ENCODE measurements around the gene DCHS2.
A peak's percentile ranks its signal among the peaks of the same experiment; 100 is the strongest.
"Not testable (repeated sequence)": the region's sequence is repeated elsewhere in the genome, so short reads cannot be mapped to it uniquely, and the experiment has no call there.

DCHS2 gene

DNA sequence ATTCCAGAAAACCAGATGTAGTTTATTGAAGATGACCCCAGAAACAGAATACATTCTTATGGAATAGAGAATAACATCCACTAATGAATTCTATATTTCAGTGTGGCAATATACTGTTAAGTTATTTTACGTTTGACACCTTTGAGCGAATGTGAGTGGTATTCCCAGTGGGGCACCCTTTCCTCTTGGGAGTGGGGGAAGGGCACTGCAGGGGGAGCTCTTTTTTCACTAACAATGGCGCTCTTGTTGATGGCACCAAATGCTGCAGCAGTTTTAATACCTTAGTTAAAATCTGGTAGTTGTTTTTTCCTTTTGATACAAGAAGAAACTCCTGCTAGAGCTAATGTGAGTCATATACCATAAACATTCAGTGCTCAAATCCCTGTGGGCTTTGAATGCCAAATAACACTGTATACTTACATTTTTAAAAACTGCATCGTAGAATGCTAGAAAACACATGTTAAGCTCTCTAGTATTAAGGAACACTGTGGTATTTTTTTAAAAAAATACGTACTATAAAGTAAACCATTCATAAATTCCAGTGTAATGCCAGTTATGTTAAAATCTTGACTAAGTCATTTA, 178.5 kb downstream of the DCHS2 start:
- no peak for FAIRE-seq

DNA sequence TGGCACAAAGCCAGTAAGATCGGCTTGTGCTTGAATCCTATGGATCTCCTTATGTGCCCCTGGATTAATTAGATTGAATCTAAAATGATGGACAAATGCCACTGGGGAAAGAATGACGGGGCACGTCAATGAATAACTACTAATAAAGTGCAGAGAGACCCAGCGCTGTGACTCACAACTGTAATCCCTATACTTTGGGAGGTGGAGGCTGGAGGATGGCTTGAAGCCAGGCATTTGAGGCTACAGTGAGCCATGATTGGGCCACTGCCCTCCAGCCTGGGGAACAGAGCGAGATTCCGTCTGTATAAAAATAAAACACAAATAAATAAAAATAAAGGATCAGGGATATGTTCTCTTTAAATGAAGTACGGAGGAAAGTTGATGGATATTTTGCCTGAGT, 179.4 kb downstream of the DCHS2 start:
- no peak for FAIRE-seq

- FAIRE-seq: no peak
These were observed 181.0 kb downstream of the DCHS2 start for GRCh38 chr4:154310578-154310977.

DNA sequence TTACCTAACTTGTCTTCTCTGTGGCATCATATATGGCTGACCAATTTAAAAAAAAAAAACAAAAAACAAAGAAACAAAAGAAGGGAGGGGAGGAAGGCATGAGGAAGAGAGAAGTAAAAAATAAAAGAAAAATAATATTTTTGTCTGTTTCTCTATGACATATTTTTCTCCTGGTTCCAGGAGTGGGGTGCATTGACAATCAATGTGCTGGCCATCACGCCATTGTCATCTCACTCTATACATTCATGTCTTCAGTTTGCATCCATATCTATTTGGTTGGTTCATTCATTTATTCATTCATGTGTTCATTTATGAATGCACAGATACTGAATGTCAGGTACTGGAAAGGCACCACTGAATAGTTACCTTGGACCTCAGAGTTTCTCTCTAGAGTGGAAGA, 183.4 kb downstream of the DCHS2 start:
- no peak for FAIRE-seq

DNA sequence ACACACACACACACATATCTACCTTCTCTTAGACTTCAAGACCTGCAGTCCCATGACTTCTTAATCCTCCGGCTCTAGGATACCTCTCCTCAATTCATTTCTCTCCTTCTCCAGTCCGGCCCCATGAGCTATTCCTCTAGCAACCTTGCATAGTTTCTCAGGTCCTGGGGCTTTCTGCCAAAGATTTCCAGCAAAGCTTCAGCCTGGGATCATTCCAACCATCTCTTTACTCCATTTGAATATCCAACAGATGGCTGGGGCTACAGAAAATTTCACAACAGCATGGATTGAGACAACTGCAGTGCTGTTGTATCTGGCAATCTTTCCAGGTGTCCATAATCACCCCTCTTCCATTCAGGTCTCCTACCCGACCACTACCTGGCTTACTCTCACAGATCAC, 184.1 kb downstream of the DCHS2 start:
- FAIRE-seq: no peak

DNA sequence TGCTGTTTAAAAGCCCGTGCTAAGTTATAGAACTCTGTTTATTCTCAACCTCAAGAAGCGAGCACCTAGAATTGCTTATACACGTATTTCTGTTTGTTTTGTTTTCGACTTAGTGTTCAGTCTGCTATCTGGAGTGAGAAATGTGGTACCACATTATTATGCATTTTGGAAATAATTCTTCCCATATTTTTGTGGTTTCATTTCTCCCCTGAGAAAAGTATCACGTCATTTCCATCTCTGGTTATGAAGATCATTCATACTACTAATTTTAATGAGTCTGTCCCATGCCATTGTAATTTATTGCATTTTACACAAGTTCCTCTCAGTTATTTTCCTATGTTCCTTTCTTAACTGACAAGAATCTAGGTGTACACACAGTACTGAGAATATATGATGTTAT, 186.0 kb downstream of the DCHS2 start:
- FAIRE-seq: no peak

DNA sequence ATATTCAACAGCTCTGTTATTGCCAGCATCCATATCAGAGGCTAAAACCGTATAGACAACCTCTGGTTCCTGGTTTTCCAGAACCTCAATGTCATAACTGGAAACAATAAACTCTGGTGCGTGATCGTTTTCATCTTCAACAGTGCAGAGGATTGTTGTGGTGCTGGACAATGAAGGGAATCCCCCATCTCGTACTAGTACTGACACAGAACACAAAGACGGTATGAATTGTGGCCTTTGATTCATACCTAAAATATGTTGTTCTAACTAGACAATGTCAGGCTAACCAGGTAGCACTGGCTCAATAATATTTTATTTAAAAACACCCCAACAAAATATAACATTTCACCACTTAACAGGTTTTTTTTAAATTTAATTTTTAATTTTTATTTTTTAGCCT, 186.9 kb downstream of the DCHS2 start:
- FAIRE-seq: no peak

- no peak for FAIRE-seq
These were observed 196.8 kb downstream of the DCHS2 start for GRCh38 chr4:154294652-154295350.

DNA sequence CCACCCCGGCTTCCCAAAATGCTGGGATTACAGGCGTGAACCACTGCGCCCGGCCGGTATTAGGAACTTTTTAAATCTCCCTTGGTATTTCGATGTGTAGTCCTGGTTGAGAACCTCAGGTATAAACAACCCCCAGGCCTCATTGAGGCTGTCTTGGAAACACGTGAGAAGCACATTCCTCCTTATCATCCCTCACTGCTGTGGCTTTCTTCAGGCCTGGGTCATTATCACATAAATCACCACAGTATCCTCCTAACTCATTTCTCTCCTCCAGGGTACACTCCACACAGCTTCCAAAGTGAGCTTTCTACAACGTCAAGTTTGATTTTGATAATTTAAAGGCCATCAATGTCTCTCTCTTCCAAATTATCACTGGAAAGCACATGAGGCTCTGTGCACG, 198.2 kb downstream of the DCHS2 start:
- FAIRE-seq: no peak

GRCh38 chr4:154292589-154292988, 199.0 kb downstream of the DCHS2 start:
- no peak for FAIRE-seq

GRCh38 chr4:154277172-154277571, 214.4 kb downstream of the DCHS2 start:
- FAIRE-seq: no peak

DNA sequence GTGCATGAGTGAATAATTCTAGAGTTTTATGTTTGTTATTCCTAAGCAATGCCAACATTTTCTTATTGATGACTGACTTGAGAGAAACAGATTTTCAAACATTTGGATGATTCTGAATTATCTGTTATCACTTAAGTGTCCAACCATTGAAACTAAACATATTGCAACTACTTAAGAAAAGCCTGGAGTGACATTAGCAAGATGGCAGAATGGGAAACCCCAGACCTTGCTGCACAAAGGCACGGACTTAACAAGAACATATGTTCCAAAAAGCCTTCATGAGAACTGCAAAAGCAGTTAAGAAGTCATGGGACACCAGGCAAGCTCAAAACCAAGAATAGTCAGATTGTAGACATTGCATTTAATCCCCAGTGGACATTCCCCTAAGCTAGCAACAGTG, 215.1 kb downstream of the DCHS2 start:
- no peak for FAIRE-seq

DNA sequence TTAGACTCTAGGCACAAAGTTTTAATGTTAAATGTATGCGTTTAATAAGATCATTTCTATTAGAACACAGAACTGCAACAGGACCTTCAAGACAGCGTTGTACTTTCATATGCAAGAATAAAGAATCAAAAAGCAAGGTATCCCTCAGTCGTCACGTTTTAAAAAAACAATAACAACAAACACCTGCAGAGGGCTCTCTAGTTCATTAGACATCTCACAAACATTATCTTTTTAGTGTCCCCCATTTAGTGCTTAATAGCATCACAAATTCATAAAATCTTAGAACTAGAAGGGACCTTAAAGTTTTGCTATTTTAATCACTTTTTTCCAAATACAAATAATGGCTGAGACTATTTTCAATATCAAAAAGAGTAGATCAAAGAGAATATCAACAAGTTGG, 236.6 kb downstream of the DCHS2 start:
- FAIRE-seq: no peak

GRCh38 chr4:154234576-154234975, 257.0 kb downstream of the DCHS2 start:
- FAIRE-seq: no peak

- no peak for FAIRE-seq
These were observed 259.7 kb downstream of the DCHS2 start for GRCh38 chr4:154231806-154232478.

GRCh38 chr4:154230723-154231122, 260.9 kb downstream of the DCHS2 start:
- no peak for FAIRE-seq

DNA sequence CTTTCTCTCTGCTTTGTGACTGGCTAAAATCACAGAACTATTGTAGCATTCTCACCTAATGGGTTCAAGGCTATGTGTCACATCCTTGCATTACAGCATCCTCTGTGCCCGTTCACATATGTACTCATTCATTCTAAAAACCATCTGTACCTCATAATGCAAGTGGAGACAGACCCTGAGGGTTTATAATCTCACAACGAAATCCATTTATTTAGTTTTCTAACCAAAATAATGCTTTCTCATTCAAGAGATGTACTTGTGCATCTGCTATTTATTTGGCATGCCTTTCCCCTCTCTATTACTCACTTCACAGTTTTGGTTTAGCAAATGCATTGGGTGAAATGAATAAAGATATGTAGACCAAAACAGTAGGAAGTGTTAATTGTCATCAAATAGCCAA, 261.5 kb downstream of the DCHS2 start:
- no peak for FAIRE-seq

DNA sequence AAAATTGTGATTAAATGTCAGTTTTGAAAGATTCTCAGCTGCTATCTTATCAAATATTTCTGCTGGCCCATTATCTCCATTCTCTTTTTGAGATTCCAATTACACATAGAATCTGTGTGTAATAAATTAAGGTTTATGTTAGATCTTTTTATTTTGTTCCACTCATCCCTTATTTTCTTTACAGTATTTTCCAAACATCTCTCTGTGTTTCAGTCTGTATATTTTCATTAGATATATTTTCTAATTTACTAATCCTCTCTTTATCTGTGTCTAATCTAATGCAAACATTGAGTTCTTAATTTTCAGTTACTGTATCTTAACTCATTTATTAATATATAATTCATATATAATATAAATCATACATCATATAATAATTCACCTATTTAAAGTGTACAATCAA, 268.7 kb downstream of the DCHS2 start:
- no peak for FAIRE-seq

- no peak for FAIRE-seq
These were observed 273.5 kb downstream of the DCHS2 start for GRCh38 chr4:154218051-154218450.

- FAIRE-seq: not testable (repeated sequence)
These were observed 274.2 kb downstream of the DCHS2 start for GRCh38 chr4:154217384-154217783.

DNA sequence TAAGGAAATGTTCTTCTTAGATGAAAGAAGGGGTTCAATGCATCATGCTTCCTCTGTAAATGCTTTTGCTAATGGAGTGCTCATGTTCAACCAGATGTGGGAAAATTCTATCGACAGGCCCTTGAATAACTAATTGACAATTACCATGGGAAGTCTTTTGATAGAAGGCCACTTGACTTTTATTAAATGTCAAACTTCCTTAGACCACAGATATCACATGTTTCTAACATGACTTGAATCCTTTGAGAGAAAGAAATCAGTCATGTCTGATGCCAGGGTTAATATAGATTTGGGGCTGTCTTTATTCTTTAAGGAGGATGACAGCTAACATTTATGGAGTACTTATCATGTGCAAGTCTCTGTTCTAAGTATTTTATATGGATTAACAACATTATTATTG, 280.1 kb downstream of the DCHS2 start:
- no peak for FAIRE-seq

DNA sequence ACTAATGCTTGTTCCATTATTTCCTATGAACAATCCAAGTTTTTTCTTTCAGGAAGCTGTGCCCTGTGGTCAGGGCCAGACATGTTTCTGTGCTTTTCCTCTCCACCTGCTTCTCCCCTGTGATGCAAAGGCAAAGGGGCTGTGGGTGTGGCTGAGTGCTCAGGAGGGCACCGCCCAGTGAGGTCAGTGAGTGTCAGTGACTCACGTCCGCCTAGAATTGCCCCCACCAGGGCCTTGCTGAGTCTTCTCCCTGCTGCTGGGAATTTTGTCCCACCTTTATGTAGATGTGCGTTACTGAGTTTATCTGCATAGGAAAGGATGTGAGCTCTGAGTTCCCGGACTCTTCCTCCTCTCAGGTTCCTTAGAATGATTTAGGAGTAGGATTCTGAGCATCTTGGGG, 283.2 kb downstream of the DCHS2 start:
- FAIRE-seq: no peak

GRCh38 chr4:154205471-154205870, 286.1 kb downstream of the DCHS2 start:
- FAIRE-seq: no peak

GRCh38 chr4:154194649-154195048, 296.9 kb downstream of the DCHS2 start:
- peak; percentile 94 for FAIRE-seq

DNA sequence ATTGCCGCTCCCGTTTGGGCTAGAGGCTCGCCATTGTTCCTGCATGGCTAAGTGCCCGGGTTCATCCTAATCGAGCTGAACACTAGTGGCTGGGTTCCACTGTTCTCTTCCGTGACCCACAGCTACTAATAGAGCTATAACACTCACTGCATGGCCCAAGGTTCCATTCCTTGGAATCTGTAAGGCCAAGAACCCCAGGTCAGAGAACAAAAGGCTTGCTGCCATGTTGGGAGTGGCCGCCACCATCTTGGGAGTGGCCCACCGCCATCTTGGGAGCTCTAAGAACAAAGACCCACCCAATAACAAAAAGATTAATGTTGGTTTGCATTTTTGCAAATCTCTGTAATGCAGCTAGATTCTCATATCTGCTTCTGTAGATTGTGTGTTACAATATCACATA, 299.0 kb downstream of the DCHS2 start:
- FAIRE-seq: no peak
